ENCODE measurements around the gene GPR160.
"Not testable (repeated sequence)": the region's sequence is repeated elsewhere in the genome, so short reads cannot be mapped to it uniquely, and the experiment has no call there.

Gene GPR160

GRCh38 chr3:170076715-170077238 is 39.0 kb downstream of the GPR160 start:
- no peak for DNase-seq

- DNase-seq = no peak
These were observed 39.6 kb downstream of the GPR160 start for GRCh38 chr3:170077361-170077760.

GRCh38 chr3:170078620-170079281 is 41.0 kb downstream of the GPR160 start:
- no peak for DNase-seq

GRCh38 chr3:170079536-170080165 is 41.9 kb downstream of the GPR160 start:
- DNase-seq = no peak

- DNase-seq = no peak
These were observed 42.8 kb downstream of the GPR160 start for GRCh38 chr3:170080605-170081004.

- DNase-seq = no peak
These were observed 43.4 kb downstream of the GPR160 start for GRCh38 chr3:170081079-170081741.

GRCh38 chr3:170083343-170083742 is 45.5 kb downstream of the GPR160 start:
- DNase-seq = no peak

GRCh38 chr3:170085396-170085795 is 47.6 kb downstream of the GPR160 start:
- DNase-seq = no peak

- no peak for DNase-seq
These were observed 52.2 kb downstream of the GPR160 start for GRCh38 chr3:170089862-170090600.

GRCh38 chr3:170090601-170090981 is 52.8 kb downstream of the GPR160 start:
- DNase-seq = no peak

- no peak for DNase-seq
These were observed 55.1 kb downstream of the GPR160 start for GRCh38 chr3:170092907-170093306.

- no peak for DNase-seq
These were observed 58.0 kb downstream of the GPR160 start for GRCh38 chr3:170095771-170096170.

GRCh38 chr3:170096342-170096741 is 58.5 kb downstream of the GPR160 start:
- no peak for DNase-seq

GRCh38 chr3:170098753-170099152 is 61.0 kb downstream of the GPR160 start:
- DNase-seq = no peak

- no peak for DNase-seq
These were observed 63.1 kb downstream of the GPR160 start for GRCh38 chr3:170100944-170101343.

- DNase-seq = no peak
These were observed 64.6 kb downstream of the GPR160 start for GRCh38 chr3:170102431-170102830.

- no peak for DNase-seq
These were observed 70.1 kb downstream of the GPR160 start for GRCh38 chr3:170107941-170108340.

- DNase-seq = no peak
These were observed 71.2 kb downstream of the GPR160 start for GRCh38 chr3:170108955-170109354.

GRCh38 chr3:170109579-170110293 is 71.9 kb downstream of the GPR160 start:
- no peak for DNase-seq

- DNase-seq = no peak
These were observed 73.5 kb downstream of the GPR160 start for GRCh38 chr3:170111147-170111771.

GRCh38 chr3:170114165-170114564 is 76.4 kb downstream of the GPR160 start:
- DNase-seq = not testable (repeated sequence)

GRCh38 chr3:170117134-170117533 is 79.3 kb downstream of the GPR160 start:
- no peak for DNase-seq
